Renal cortex interstitium (tissue), 11 donors: Measurements from ENCODE around the gene ZNF836. TPM values are rescaled to one million over a fixed set of nuclear protein-coding genes. Genes with fewer than 3 reads are reported as not detected.

Experiments
- DNase-seq, 11 donors: peaks; one replicate each; pipeline ENCODE4 v3.0.0-alpha.2; 2013; ENCODE audit warnings: low read depth in 9 of 11, low spot score in 4 of 11; ENCODE audit errors: extremely low read depth in 1 of 11
- polyA plus RNA-seq, 3 donors: library from polyadenylated mRNA; unstranded; fragments of 120-200 nt; gene quantifications; one replicate each; pipeline ENCODE4 v1.2.1, GENCODE V29; 2013; ENCODE audit not compliant: insufficient read length in 3 of 3

ZNF836 gene
- polyA plus RNA-seq, 3 donors, result 14.0 to 26.3 (median 15.7) TPM

DNA sequence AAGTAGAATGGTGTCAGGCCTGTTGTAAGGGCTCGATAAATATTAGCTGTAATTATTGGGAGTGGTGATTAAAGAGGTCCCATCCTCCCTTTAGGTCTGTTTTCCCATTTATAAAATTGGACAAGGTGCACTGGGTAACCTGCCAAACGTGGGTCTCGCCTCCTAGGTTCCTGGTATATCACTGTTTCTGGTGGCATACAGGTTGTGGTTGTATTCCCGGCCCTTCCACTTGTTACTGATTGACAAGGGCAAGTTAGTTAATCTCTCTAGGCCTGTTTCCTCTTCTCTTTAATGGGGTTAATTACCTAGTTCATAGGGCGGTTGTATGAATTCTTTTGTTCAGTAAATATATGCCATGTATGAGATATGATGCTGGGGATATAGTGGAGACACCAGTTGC is 20.0 kb upstream of the ZNF836 start:
- peak in 1 of 11 donors; percentile 17 for DNase-seq

DNA sequence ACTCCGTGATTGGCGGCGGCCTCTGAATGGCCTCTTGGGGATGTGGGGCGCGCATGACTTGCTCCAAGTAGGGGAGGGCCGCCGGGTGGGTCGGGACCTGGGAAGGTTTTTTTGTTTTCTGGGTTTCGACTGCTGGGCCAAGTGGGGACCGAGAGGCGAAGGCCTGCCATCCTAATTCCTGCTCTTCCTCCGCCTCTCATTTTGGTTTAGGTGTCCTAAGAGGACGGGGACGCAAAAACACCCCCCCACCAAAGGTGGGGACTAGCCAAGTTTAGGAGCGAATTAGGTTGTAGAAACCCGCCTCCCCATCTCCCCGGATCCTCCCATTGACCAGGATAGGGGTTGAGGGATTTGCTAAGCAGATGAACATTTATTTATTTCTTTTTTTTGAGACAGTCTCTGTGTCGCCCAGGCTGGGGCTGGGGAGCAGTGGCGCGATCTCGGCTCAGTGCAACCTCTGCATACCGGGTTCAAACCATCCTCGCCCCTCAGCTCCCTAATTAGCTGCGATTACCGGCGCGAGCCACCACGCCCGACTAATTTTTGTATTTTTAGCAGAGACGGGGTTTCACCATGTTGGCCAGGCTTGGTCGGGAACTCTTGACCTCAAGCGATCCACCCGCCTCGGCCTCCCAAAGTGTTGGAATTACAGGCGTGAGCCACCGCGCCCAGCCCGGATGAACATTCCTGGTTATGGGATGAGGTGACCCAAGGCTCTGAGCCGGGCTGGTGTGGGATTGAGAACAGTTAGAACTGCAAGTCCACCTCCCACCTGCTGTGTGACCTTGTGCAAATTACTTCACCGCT is 19.3 kb upstream of the ZNF836 start:
- peak in 1 of 11 donors; percentile 27 for DNase-seq

DNA sequence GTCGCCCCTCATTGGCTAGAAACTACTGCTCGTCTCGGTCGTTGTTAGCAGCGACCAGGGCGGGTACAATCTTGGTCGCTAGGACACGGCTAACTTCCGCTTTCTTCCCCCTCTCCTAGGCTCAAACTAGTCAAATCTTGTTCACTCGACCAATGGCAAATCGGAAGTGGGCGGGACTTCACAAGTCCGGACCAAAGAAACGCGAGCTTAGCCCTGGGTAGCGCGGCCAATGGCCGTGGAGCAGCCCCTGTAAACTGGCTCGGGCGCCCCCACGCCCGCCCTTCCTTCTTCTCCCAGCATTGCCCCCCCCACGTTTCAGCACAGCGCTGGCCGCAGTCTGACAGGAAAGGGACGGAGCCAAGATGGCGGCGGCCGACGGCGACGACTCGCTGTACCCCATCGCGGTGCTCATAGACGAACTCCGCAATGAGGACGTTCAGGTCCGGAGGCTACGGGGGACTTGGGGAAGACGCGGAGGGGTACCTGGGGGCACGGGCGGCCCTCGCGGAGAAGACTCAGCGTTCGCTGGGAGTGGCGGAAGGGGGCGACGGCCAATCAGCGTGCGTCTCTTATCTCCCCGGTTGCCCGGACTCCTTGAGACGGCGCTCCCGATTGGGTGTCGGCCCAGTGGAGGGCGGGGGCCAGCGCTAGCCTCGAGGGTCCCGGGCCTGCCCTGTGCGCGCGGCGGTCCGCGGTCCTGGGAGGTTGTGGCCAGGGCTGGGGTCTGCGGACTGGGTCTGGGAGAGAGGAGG is 18.5 kb upstream of the ZNF836 start, which contains the start of gene PPP2R1A:
TSS of gene PPP2R1A (plus strand) at position 318 of the 752 bp plus-strand sequence. CDS start at position 363, 45 bp downstream.
- DNase-seq, result peak; percentile 100

GRCh38 chr19:52188822-52189734 is 17.7 kb upstream of the ZNF836 start:
- peak in 2 of 11 donors; percentile 76 to 79 for DNase-seq

DNA sequence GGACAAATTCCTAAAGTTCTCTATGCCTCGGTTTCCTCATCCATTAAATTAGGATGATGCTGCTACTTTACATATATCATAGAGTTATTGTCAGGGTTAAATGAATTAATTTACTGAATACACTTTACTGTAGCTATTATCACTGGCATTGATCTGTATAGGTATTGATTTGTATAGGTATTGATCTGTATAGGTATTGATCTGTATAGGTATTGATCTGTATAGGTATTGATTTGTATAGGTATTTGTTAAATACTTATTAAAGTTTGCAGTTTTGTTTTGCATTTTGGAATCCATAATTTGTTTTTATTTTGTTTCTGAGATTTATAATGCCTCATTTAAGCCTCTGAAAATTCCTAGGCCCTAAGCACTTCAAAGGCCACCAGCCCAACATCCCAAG is 16.0 kb upstream of the ZNF836 start:
- no peak for DNase-seq

DNA sequence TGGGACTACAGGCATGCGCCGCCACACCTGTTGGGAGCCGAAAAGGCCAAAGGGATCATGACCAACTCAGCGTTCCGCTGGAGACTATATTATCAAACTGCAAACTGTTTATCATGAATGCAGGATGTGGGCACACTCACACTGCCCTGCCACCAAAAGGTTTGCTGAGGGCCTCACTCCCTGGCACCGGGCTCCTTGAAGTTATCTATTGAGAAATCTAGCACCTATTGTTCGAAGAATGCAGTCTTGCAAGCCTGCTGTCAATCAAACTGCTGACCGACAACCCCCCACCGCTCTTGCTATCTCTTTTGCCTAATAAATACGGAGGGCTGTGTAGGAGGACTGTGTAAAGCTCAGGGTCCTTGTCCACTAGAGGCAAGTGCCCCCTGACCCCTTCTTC is 5.2 kb upstream of the ZNF836 start:
- DNase-seq, result no peak

- no peak for DNase-seq
Measured at GRCh38 chr19:52172347-52172746, 926 bp upstream of the ZNF836 start.

- DNase-seq, result peak in 2 of 11 donors; percentile 15
Measured at GRCh38 chr19:52170863-52171320, 529 bp downstream of the ZNF836 start.

DNA sequence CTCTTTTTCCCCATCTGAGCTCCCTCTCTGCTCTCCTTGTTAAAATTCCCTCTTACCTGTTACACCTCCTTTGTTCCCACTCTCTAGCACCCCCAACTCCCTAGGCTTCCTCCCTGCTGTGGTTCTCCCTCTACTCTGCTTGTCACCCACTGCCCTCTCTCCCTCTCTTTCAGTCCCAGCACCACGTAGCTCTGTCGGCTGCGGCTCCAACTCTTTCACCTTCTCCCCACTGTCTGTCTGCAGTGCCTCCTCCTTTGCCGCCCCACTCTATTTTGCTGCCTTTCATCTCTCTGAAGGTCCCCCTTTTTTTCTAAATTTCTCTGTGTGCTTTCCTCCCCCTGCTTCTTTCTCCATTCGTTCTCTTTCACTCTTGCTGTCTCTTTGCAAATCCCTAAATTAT is 1.1 kb downstream of the ZNF836 start:
- no peak for DNase-seq

DNA sequence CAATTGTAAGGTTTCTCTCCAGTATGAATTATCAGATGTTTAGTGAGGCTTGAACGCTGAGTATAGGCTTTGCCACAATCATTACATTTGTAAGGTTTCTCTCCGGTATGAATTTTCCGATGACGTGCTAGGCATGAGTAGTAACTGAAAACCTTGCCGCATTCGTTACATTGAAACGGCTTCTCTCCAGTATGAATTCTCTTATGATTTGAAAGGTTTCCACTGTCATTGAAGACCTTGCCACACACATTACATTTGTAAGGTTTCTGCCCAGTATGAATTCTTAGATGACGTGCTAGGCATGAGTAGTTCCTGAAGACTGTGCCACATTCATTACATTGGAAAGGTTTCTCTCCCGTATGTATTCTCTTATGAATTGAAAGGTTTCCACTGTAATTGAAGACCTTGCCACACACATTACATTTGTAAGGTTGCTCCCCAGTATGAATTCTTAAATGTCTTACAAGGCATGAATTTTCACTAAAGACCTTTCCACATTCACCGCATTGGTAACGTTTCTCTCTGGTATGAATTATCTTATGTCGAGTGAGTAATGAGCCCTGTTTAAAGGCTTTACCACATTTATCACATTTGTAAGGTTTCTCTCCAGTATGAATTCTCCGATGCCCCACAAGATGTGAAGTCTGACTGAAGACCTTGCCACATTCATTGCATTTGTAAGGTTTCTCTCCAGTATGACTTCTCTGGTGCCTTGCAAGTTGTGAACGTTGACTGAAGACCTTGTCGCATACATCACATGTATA is 15.6 kb downstream of the ZNF836 start:
- DNase-seq, result no peak

DNA sequence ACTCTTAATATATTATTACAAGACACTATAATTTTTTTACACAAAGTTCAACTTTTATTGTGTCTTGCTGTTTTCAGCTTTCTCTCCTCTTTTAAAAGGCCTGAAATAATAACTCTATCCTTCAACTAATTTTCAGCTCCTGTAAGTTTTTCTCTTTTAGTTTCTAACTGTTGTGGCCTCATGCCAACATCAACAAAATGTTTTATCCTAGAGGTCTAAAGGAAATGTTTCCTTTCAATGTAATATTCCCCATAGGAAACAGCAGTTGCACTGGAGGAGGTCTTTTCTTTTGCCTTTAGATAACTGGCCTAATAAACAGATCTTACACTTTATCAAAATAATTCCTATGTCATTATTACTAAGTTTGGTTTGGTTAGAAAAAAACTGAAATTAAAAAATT is 23.2 kb downstream of the ZNF836 start:
- no peak for DNase-seq

GRCh38 chr19:52142001-52142595 is 29.3 kb downstream of the ZNF836 start:
- no peak for DNase-seq

DNA sequence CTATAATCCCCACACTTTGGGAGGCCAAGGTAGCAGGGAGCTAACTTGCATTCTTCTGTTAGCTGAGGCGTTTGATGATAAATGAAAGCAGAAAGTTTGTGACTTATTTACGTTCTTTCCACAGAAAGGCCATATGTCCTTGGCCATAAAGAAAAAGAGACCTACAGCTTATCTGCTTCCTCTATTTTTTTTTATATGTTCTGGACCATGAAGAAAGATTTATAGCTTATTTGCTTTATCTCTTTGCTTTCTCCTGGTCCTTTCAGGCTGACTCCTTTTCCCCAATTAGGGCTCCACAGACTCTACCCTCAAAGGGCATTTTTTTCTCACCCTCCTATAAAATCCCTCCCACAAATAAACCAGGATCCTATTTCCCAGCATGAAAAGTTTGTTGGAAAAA is 30.2 kb downstream of the ZNF836 start:
- peak in 1 of 11 donors; percentile 19 for DNase-seq

GRCh38 chr19:52140032-52140710 is 31.2 kb downstream of the ZNF836 start:
- DNase-seq, result no peak

- DNase-seq, result peak; percentile 80 to 94 (median 91)
Measured at GRCh38 chr19:52139252-52140031, 32.0 kb downstream of the ZNF836 start, which contains the start of gene ZNF616. ZNF616 (minus strand) TSS chr19:52139938; CDS start chr19:52130512, 9,426 bp downstream.

GRCh38 chr19:52138983-52139251 is 32.5 kb downstream of the ZNF836 start:
- DNase-seq, result peak in 1 of 11 donors; percentile 53
